Activated CD4-positive, CD25-positive, alpha-beta regulatory T cell treated with anti-CD3 and anti-CD28 coated beads, Interleukin-2, amount 50 U/mL, for 24 hours (primary cell): ENCODE results near the gene TDRKH.
A peak's percentile ranks its signal among the peaks of the same experiment; 100 is the strongest.

ENCODE experiments used
- ATAC-seq, 2 donors: fragments of 150-1000 bp; cut with Tn5 transposase; one replicate each; pipeline ENCODE4 v1.10.0; 2021; ENCODE audit warnings: mild to moderate bottlenecking in 1 of 2, moderate library complexity in 1 of 2

TDRKH gene, protein sequence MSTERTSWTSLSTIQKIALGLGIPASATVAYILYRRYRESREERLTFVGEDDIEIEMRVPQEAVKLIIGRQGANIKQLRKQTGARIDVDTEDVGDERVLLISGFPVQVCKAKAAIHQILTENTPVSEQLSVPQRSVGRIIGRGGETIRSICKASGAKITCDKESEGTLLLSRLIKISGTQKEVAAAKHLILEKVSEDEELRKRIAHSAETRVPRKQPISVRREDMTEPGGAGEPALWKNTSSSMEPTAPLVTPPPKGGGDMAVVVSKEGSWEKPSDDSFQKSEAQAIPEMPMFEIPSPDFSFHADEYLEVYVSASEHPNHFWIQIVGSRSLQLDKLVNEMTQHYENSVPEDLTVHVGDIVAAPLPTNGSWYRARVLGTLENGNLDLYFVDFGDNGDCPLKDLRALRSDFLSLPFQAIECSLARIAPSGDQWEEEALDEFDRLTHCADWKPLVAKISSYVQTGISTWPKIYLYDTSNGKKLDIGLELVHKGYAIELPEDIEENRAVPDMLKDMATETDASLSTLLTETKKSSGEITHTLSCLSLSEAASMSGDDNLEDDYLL

DNA sequence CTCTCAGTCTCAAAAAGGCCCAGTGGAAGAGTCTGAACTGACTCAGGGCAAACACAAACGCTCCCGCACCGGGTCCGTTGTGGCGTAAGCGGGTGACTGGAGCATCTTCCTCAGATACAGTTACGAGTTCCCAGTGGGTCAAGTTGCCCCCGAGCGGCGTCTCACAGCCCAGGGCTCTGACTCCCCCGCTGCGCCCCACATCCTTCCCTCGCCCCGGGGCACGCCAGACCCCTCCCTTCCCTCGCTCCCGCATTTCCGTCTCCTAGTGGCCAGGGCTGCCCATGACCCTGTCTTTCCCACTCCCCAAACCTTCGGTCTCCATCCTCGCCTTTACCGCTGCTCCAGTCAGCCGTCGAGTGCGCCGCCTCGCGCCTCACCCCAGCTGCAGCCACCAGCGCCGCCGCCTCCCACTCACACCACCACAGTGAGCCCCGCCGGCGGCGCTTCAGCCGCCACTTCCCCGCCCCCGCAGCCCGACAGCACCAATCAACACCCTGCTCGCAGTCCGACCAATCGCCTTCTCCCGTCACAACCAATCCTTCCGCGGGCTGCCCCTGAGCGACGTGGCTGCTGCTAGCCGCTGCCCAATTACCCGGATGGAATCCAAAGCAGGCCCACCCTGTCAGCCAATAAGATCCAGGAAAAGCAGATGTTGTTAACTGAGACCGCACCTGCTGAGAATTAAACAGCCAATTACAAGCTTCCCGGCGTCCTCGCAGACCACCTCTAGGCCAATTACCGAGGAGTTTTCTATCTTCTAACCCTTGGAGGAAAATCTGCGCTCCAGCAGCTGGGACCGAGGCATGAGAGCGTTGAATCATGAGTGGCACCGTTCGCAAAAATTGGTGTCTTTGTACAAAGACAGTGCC is at the start of gene TDRKH:
Gene TDRKH, minus strand, starts transcription at position 430 of the 869 bp plus-strand sequence. CDS start 7,478 bp downstream, outside the sequence.
- ATAC-seq, result peak; percentile 99

DNA sequence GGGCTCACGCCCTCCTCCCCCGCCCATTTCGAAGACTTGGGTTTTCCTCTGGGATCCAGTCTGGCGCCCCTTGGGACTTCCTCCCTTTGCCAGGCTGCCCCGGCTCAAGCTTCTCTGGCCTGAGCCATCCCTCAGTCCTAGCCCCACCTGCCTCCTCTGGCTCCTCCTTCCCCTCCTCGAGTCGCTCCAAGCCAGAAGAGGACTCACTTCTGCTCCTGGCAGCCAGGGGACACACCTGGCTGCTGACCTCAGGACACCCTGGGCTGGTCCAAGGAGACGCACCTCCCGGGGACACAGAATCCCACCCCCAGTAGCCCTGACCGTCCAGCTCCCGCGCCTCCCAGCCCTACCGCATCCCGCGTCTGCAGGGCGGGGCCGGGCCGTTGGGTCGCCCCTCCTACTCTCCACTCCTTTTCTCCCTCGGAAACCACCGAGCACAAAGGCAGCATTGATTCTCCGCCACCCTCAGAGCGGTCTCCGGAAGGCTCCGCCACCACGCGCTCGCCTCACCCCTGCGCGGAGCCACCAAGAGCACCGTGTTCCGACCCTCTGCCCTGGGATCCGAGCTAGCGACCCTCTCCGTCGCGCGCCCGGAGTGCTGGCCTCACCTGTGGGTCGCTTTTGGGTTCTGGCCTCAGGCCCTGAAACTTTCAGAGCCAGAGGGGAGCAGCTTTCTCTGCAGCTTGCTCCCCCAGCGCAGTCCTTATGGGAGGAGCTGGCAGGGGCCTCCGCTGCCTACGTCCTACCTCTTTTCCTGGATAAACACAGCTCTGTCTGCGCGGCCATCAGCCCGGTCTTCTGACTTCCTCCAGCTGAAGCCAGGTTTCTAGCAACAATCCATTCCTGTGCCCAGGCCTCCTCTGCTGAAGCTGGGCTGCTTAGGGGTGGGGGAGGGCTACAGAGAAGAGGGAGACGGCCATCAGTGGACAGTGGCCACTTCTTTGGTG is 49.4 kb upstream of the TDRKH start, which contains the start of gene C2CD4D:
Gene C2CD4D, minus strand, starts transcription at position 364 of the 947 bp plus-strand sequence. CDS start 831 bp downstream, outside the sequence.
- peak; percentile 74 to 77 for ATAC-seq

DNA sequence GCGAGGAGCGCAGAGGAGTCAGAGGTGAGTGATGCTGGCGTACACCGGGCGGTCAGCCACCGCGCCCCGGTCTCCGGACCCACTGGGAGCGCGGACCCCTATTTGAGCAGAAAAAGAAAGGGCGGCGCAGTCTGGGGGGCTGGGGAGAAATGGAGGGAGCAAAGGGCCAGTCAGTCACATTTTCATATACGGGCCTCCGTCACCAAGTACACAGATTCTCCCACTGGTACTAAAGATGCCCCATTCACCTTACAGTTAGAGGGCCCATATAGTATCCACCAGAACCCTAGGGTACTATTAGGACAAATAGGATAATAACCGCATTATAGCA is 48.7 kb upstream of the TDRKH start:
- no peak for ATAC-seq

DNA sequence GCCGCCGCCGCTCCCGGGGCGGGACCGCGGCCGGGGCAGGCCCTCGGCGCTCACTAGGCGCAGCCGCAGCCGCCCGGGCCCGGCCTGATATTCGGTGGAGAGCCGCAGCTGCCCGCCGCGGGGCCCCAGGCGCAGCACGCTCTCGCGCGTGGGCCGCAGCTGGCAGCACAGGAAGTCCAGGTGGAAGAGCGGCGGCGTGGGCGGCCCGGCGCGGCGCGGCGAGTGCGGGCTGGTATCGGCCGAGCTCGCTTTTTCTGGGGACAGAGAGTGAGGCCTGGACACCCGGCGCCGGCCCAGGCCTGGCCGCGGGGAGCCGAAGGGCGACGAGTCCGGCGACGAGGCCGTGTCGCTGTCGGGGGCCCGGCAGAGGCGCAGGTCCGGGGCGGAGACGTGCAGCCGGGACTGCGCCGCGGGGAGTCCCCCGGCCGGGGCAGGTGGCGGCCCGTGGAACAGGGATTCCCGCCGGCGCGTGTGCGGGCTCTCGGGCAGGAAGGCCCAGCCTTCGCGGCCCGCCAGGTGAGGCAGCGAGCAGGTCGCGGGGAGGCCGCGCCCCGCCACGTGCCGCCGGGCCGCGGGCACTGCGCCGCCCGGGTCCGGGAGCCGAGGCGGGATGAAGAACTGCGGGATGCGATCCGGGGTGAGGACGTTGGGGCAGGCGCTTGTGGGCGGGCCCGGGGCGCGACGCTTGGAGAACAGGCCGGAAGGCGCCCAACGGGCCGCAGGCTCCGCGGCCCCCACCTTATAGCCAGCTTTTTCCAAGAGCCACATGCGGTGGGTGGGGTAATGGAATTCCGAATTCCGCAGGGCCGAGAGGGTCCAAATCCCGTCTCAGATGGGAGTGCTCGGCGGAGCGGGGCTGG is 48.2 kb upstream of the TDRKH start:
- ATAC-seq, result peak; percentile 18 to 22

DNA sequence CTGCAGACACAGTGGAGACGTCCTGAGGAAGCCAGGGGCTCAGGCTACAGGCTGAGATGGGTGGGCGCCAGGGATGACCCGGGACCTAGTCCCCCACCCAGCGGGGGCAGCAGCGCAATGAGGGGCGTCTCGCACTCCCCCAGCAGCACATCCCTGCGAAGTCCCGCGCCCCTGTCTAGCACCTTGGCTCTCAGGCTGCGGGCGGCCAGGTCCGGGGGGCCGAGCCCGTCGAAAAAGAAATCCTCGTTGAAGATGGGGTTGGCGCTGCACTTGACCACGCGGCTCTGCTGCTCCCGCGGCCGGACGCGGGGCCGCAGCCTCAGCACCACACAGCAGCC is 47.6 kb upstream of the TDRKH start:
- no peak for ATAC-seq

DNA sequence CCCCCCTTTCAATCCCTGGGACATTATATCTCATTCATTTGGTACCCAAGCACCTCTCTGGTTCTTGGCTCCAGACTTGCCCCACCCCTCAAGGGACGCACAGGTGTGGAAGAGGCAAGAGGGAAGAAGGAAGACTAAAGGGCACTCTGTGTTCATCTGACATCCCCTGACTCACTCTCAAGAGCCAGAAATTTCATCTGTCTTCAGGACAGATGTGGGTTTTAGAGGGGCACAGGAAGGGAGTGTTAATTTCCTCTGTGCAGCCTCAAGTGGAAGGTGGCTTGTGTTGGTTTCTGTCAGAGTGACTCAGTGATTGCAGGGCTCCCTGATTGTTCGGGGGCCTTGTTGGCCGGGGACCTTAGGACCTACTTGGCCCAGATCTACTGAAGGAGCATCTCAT is 46.9 kb upstream of the TDRKH start:
- peak; percentile 45 for ATAC-seq

DNA sequence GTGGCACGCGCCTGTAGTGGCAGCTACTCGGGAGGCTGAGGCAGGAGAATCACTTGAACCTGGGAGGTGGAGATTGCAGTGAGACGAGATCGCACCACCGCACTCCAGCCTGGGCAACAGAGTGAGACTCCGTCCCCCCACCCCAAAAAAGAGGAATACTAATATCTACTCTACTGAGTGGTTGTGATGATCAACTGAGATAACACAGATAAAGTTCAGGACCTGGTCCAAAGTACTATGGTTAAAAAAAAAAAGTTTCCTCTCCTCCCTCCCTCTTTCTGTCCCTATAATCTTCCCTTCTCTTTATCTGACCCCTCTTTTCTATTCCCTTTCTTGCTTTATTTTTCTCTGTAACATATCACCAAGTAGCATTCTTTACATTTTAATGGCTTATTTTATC is 45.3 kb upstream of the TDRKH start:
- ATAC-seq, result no peak

DNA sequence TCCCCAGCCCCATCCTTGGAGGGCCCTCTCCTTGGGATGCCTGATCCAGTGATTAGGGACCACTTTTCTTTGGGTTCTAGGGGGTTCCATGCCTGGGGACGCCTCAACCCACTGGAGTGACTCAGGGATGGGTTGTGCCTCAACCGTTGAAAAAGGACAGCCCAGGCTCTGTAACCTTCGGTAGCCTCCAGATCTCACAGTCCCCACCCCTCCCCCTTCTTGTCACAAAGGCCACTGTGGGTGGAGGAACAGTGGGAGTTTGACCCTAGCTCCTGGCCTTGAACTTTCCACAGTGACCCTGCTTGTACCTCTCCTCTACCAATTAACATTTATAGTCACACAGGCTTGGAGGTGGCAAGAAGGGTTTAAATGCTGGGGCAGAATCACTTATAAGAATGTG is 43.9 kb upstream of the TDRKH start:
- ATAC-seq, result no peak

DNA sequence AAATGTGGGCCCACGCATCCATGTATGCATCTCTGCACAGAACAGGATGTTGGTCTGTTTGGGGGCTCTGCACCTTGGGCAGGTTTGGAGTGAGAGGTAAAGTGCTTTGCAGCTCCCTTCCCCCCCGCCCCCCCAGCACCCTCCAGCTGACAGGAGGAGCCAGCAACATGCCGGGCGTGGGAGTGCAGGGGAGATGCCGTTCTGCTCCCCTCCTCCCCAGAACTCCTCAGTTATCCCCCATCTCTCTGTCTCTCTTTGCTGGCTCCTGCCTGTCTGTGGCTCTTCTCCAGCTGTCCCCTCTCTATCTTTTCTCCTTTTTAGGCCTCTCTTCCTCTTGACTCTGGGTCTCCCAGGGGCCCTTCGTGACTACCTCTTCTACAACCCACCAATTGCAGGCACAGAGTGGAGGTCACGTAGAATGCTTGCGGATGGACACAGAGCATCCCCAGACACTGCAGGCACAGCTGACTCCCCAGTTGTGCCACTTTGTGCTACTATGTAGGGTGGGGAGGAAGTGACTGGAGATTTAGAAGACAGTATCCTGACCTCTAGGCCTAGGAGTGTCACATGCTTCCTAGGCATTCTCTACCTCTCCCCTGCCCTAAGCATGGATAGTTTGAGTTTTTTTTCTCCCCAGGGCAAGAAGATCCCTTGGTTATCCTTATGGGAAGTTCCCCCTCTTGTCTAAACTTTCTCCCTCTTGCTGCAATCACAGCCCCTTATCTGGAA is 43.0 kb upstream of the TDRKH start:
- ATAC-seq, result no peak

DNA sequence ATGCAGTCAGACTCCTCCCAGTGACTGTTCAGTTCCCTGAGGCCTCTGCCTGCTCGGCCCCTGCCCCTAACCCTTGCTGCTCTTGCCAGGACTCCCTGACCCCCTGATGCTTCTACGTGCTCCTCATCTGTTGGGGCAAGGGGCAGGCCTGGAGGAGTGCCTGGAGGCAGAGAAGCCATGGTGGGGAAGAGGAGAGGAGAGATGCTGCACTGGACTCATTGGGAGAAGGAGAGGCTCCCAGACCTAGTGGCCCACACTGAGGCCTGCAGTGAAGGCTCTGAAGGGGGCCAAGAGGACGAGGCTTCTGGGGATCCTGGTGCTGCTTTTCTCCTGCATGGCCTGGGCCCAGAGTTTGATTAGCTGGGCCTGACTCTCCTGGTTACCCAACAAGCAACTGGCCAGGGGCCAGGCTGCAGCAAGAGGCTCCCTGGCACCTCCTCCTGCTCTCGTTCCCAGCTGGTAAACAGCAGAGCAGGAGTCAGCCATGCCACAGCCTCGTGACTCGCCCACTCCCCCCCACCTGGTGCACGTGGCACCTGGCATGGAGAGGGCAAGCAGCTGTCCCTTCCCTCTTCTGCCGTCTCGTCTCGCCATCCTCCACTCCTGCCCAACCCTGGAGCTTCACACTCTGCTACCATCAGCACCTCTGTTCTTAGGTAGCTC is 42.1 kb upstream of the TDRKH start:
- ATAC-seq, result no peak

DNA sequence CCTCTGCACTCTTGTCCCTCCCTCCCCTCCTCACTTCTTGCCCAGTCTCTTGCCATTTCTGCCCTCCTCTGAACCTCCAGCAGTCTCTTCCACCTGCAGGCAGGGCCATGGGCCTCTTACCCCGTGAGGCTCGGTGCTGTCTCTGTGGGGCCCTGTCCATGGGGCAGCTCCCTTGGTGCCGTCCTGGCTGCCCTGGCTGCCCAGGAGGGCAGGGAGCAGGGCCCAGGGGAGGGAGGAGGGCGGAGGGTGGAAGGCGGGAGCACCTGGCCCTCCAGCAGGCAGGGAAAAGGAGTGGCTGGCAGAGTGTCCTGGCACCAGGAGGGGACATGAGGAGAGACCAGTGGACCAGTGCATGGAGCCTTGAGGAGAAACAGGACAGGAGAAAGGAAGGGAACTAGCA is 41.3 kb upstream of the TDRKH start, which contains the start of gene RORC:
Gene RORC, minus strand, starts transcription at position 198 of the 400 bp plus-strand sequence. Its CDS starts 38 bp downstream, at position 160.
- no peak for ATAC-seq

DNA sequence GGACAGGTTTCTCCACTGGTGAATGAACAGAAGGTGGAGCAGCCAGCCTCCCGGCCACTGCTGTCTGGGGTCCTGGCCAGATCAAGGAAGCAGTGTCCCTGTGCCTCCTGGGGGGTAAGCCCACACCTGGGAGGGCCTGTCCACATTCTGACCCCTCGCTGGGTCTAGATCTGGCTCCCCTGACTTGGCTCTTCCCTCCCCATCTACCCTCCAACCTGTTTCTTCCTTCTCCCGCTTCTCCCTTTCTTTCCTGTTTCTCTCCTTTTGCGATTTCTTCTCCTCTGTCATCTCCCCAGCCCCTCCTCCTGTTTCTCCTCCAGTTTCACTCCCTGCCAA is 40.9 kb upstream of the TDRKH start:
- ATAC-seq, result no peak

DNA sequence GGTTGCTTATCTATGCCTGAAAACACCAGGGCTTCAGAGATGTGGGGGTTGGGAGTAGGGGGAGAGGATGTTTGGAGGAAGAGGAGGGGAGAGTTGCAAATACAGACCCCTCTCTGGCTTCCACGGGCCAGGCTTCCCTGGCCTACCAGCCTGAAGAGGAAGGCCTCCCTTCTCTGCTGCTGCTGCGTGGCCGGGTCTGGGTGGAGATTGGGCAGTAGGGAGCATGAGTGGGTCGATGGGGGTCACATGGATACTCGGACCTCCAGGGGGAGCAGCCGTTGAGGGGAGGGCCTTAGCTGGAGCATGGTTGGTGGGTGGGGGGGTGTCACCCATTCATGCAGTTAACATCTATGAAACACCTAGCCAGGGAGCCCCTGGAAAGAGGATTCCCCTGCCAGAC is 39.8 kb upstream of the TDRKH start:
- ATAC-seq, result no peak

DNA sequence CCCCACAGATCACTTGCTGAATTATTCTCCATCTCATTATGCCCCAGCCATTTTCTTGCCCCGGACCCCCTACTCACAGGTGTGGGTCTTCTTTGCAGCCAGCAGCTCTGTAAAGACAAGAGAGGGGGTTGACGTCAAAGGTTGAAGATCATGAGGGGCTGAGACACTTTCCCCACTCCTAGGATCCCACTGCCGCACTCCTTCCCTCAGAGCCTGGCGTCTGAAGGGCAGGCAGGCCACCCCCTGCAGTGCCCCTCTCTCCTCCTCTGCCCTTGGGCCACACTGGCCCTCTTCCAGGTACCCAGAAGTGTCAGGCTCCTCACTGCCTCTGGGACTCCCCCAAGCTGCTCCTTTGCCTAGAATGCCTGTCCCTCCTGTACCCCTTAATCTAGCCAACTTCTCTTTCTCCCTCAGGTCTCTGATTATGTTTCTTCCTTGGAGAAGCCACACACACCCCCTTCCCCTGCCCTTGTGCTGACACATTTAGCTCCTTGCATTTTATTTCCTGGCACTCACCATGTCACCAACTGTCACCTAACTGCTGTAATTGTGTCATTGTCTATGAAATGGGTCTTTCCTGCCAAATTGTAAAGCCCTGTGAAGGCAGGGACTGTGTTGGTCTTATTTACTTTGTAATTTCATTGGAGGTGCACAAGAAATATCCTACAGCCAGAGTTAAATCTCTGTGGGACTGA is 39.2 kb upstream of the TDRKH start:
- ATAC-seq, result no peak

DNA sequence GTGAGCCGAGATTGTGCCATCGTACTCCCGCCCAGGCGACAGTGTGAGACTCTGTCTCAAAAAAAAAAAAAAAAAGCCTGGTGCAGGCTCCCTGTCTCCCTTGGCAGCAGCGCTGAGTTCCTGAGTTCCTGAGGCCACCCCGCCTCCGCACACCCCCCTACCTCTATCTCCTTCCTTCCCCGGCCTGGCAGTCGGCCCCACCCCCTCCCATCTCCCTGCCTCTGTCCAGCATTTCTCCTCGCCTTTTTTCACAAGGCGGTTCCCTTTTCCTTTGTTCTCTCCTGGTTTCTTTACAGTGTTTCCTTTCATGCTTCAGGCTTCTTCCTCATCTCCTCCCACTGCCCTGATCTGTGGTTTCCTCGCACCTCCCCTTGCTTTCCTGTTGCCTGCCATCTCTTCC is 38.6 kb upstream of the TDRKH start:
- ATAC-seq, result no peak

DNA sequence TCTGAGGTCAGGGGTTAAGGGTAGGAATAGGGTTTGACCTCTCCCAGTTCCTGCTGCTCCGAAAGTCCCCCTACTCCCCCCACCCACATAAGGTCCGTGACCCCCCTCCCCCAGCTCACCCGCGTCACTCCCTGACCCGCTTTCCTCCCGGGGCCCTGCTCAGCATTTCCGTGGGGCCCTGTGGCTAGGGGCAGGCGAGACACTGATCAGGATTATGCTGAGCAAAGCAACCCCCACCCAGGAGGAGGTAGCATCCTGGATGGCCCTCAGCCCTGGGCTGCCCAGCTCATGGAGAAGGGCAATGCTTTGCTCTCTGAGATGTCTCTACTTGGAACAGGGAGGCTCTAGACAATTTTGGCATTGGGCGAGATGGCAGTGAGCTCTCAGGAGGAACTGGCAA is 37.6 kb upstream of the TDRKH start:
- ATAC-seq, result no peak

DNA sequence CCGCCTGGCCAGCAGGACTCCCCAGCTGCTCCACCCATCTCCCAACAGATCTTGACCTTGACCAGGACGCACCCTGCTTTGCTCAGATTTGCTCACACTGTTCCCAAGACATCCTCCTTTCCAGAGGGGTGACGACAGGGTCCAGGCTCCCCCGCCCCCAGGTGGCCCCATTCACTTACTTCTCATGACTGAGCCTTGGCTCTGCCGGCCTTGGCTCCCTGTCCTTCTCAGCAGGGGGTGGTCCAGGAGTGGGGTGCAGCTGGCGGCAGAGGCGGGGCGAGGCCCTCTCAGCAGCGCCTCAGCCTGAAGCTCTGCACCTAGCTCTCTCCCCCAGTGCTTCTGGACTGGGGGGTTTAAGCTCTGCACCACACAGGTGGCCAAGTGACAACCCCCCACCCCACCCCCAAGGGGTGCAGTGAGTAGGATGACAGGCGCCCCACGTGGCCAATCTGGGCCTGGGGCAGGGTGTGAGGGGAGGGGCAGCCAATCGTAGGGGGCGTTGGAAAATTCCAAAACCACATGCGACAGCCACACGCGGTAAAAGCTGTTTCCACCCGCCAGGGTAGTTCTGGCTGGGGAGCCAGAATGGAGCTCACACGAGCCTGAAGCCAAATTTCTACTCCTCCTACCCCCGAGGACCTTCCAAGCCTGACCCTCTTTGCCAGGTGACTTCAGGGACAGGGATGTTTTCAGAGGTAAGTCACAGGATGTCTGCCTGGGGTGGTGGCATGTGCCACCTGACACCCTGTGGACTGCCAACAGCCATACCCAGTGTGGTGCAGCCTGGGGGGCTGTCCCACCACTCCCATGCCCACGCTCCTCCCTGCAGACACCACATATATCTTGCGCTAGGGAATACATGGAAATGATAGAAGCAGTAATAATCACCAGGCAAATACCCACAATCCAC is 35.7 kb upstream of the TDRKH start:
- ATAC-seq, result peak in 1 of 2 donors; percentile 7

DNA sequence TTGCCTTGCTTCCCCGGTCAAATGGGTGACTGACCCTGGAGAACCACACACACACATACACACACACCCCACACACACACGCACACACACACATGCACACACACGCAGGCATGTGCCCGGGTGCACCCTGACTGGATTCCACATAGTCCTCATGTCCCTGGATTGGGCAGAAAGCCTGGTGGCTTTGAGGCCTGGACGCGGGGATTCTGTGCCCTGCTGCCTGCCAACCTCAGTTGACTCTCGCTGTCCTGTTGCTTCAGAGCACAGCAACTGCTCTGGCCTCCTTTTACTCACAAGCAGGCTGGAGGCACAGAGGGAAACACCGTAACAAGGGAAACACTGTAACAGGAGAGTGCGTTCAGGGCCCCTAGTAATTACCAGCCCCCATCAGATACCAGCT is 34.9 kb upstream of the TDRKH start:
- ATAC-seq, result no peak
